Stimulated activated CD8-positive, alpha-beta memory T cell treated with anti-CD3 and anti-CD28 coated beads, Interleukin-2, amount 100 ng/mL, for 48 hours (primary cell): ENCODE data around the gene STIP1.
A peak's percentile ranks its signal among the peaks of the same experiment; 100 is the strongest.

Experiments used
- DNase-seq, 2 donors: peaks; one replicate each; pipeline ENCODE4 v3.0.0-alpha.2; 2020; ENCODE audit warnings: low read depth in 2 of 2

Gene STIP1

GRCh38 chr11:64198511-64198910 is 12.5 kb downstream of the STIP1 start:
- DNase-seq: no peak

DNA sequence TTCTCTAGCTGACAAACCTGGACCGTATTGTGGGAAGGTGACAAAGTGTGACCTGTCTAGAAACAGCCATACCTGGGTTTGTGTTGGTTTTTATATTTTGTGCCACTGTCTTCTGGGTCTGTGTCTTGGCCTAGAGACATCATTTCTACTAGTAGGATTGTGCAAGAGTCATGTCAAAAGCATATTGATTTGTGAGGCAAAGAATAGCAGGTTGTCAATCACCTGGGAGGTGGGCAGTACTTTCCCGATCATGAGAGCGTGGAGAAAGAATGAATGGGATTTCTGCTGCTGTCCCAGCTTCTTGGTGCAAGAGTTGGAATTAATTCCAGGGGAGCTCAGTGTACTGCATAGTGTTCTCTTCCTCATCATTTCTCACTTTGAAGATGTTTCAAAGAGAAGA is 15.6 kb downstream of the STIP1 start:
- no peak for DNase-seq

- DNase-seq: no peak
These were observed 17.0 kb downstream of the STIP1 start for GRCh38 chr11:64202992-64203391.

GRCh38 chr11:64203421-64204079 is 17.6 kb downstream of the STIP1 start:
- DNase-seq: no peak

DNA sequence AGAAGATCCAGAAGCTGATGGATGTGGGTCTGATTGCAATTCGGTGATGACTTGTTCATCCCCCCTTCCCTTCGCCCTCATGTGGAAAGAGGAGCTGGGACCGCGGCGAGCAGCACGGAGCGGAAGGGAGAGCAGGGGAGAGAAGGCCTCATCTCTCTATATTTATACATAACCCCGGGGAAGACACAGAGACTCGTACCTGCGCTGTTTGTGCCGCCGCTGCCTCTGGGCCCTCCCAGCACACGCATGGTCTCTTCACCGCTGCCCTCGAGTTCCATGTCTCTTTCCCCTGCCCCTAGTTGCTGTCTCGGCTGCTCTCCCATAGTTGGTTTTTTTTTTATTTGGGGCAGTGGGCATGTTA is 18.1 kb downstream of the STIP1 start:
- DNase-seq: no peak

- peak; percentile 43 to 62 for DNase-seq
These were observed 18.6 kb downstream of the STIP1 start for GRCh38 chr11:64204464-64204989.

GRCh38 chr11:64206457-64207255 is 20.7 kb downstream of the STIP1 start, which contains the start of gene FERMT3:
TSS of gene FERMT3 (plus strand) at chr11:64206721. CDS start at chr11:64207365, 644 bp downstream.
- peak; percentile 67 to 71 for DNase-seq

- peak; percentile 79 to 81 for DNase-seq
These were observed 21.5 kb downstream of the STIP1 start for GRCh38 chr11:64207256-64208085.

GRCh38 chr11:64208086-64208795 is 22.3 kb downstream of the STIP1 start:
- no peak for DNase-seq

DNA sequence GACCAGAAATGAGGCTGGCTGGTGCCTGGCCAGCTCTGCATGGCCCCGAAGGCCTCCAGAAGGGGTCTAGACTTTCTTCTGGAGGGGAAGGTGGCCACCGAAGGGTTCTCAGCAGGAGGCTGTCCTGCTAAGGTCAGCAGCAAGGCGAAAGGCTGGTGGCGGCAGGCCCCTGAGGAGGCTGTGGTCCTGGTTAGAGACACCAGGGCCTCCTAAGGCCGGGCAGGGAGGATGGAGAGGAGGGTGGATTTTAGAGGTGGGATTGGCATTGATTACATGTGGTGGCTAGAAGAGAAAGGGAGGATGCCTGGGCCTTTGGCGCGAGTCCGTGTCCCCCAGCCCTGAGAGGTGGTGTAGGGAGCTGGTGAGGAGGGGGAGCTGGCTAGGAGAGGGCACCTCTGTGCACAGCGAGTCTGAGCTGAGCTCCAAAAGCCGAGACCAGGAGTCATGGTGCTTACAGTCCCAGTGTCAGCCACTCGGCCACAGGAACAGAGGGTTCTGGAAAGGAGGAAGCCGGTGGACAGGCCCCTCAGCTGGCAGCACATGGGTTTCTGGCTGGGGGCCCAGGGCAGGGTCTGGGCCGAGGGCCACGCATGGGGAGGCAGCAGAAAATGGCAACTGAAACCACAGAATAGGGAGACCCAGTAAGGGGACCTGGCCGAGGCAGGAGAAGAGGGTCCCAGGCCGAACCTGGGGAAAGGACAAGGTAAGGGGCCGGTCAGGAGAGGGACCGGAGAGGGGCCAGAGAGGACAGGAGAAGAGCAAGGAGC is 23.0 kb downstream of the STIP1 start:
- DNase-seq: no peak

- no peak for DNase-seq
These were observed 23.5 kb downstream of the STIP1 start for GRCh38 chr11:64209563-64209843.

DNA sequence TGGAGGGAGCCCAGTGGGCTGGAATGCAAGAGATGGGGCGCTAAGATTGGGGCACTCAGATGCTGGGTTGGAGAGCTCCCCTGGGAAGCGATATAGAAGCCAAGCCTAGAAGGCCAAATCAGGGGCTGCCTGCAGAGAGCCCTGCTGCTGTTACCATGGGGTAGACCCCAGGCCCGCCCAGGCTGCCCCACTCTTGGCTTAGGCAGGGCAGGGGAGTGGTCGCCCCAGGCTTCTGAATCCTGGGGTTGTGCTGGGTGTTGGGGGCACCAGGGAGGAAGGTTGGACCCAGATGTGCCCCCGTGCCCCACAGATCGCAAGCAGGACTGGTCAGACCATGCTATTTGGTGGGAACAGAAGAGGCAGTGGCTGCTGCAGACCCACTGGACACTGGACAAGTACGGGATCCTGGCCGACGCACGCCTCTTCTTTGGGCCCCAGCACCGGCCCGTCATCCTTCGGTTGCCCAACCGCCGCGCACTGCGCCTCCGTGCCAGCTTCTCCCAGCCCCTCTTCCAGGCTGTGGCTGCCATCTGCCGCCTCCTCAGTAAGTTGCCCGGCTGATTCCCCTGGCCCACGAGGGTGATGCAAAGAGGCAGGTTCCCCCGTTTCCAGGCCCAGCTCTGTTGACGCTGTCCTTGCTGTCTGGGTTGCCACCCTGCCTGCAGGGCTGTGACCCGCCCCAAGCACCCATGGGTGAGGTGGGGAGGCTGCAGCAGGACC is 24.5 kb downstream of the STIP1 start:
- DNase-seq: no peak

- no peak for DNase-seq
These were observed 25.4 kb downstream of the STIP1 start for GRCh38 chr11:64211181-64211872.

- no peak for DNase-seq
These were observed 30.9 kb downstream of the STIP1 start for GRCh38 chr11:64216879-64217278.

DNA sequence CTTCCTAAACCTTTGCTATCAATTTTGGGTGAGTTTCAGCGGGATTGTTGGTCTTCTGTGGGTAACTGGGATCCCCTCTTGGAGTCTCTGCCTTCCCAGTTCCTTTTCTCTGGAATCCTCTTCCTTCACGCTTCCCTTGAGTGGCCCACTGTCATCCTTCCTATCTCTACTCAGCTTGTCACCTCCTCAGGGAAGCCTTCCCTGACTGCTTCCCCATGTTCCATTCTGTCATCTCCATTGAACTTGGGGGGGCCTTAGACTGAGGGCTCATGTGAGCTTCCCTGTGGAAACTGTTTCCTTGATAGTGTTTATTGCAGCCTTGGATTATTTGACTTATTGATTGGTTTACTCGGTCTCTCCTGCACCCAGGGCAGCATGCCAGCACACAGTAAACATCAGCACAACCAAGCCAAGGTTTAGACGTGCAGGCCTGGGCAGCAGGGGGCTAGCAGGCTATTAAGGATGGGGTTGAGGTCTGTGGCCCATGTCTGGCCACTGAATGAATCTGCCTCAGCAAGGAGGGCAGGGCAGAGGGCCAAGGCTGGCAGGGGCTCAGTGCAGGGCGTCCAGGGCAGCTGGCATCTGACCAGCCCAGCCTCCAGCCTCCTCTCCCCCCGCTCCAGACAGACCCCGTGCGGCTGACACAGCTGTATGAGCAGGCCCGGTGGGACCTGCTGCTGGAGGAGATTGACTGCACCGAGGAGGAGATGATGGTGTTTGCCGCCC is 32.8 kb downstream of the STIP1 start:
- DNase-seq: no peak

GRCh38 chr11:64219354-64219684 is 33.3 kb downstream of the STIP1 start:
- no peak for DNase-seq

- DNase-seq: no peak
These were observed 33.8 kb downstream of the STIP1 start for GRCh38 chr11:64219755-64220154.

GRCh38 chr11:64220271-64220670 is 34.3 kb downstream of the STIP1 start:
- no peak for DNase-seq

- no peak for DNase-seq
These were observed 34.8 kb downstream of the STIP1 start for GRCh38 chr11:64220798-64221197.
